HepG2 (cell line): ENCODE data around the gene SLC7A4. TPM values are rescaled to one million over a fixed set of nuclear protein-coding genes. Genes with fewer than 3 reads are reported as not detected.

ENCODE experiments used
- ATAC-seq: fragments of 200-7000 bp; cut with Tn5 transposase; 3 replicates; pipeline ENCODE4 v1.9.1; 2020; ENCODE audit warnings: mild to moderate bottlenecking, moderate library complexity
- BruUV-seq: library from RNA; stranded (reverse); fragments of 400-500 nt; replicated peaks from 2 replicates; lab custom pipeline; 2021; lab: Mats Ljungman, UMichigan
- CTCF ChIA-PET: fragments of 300-600 bp; formaldehyde crosslinking; extraction: SDS; loops from one replicate; lab custom pipeline; 2021; ENCODE audit warnings: low total read pairs, inconsistent platforms, low intra/inter-chr PET ratio; lab: Yijun Ruan, JAX
- POLR2A ChIA-PET: fragments of 350-600 bp; sonication (Branson Sonifier 250); formaldehyde crosslinking; loops from one replicate; lab custom pipeline; 2020; ENCODE audit warnings: antibody characterized with exemption, inconsistent platforms; lab: Yijun Ruan, JAX
- DNase-seq: peaks from one replicate; pipeline ENCODE4 v3.0.0-alpha.2; 2015; ENCODE audit warnings: low spot score
- FAIRE-seq: peaks from 3 replicates; lab custom pipeline; 2011; peaks lifted over from hg19 to GRCh38; lab: Jason Lieb, UNC
- H2AFZ ChIP-seq: one replicate; pipeline ENCODE4 v1.6.1; 2011; ENCODE audit warnings: low read length, inconsistent platforms
- H3K27ac ChIP-seq: fragments of 300-600 bp; 3 replicates; pipeline ENCODE4 v1.8.0; 2011; ENCODE audit warnings: mixed run types, mild to moderate bottlenecking, mixed read lengths, low read length, inconsistent platforms; ENCODE audit not compliant: insufficient read depth; ENCODE audit errors: extremely low read length
- H3K27me3 ChIP-seq, 2 experiments: fragments of 200-600 bp in 1 of 2; 2 replicates in 1 of 2; 3 replicates in 1 of 2; pipeline versions ENCODE4 v1.6.0 to v1.8.0; 2011; ENCODE audit warnings: low read length in 2 of 2, mild to moderate bottlenecking in 2 of 2, moderate library complexity in 2 of 2, inconsistent platforms in 1 of 2; ENCODE audit not compliant: insufficient read depth in 2 of 2, control insufficient read depth in 1 of 2
- H3K36me3 ChIP-seq, 2 experiments: fragments of 200-600 bp in 1 of 2; replicated peaks in 1 of 2; 2 replicates in 1 of 2; 3 replicates in 1 of 2; pipeline versions ENCODE4 v1.5.1 to v1.8.0; 2011; ENCODE audit warnings: low read length in 2 of 2, inconsistent platforms in 1 of 2; ENCODE audit not compliant: insufficient read depth in 2 of 2, control insufficient read depth in 1 of 2
- H3K4me1 ChIP-seq: 2 replicates; pipeline ENCODE4 v1.5.1; 2012; ENCODE audit warnings: low read length, inconsistent platforms; ENCODE audit not compliant: insufficient read depth
- H3K4me2 ChIP-seq: 2 replicates; pipeline ENCODE4 v1.6.0; 2011; ENCODE audit warnings: low read depth, low read length, inconsistent platforms
- H3K4me3 ChIP-seq, 3 experiments: fragments of 200-600 bp in 1 of 3; sonication (generic), shearing (Covaris generic) in 1 of 3; replicated peaks in 1 of 3; 2 replicates each; pipeline ENCODE4 v1.5.1; 2011 to 2016; ENCODE audit warnings: low read length in 3 of 3, inconsistent platforms in 2 of 3, low read depth in 2 of 3, mild to moderate bottlenecking in 2 of 3, control low read depth in 1 of 3, mixed read lengths in 1 of 3; ENCODE audit not compliant: insufficient read depth in 1 of 3
- H3K79me2 ChIP-seq: one replicate; pipeline ENCODE4 v1.6.1; 2011; ENCODE audit warnings: low read length, inconsistent platforms; ENCODE audit not compliant: insufficient read depth
- H3K9ac ChIP-seq: 2 replicates; pipeline ENCODE4 v1.6.0; 2011; ENCODE audit warnings: mild to moderate bottlenecking, low read depth, low read length, inconsistent platforms; ENCODE audit not compliant: insufficient read depth
- H3K9me3 ChIP-seq: 2 replicates; pipeline ENCODE4 v1.5.1; 2012; ENCODE audit warnings: mild to moderate bottlenecking, low read length
- H4K20me1 ChIP-seq: 2 replicates; pipeline ENCODE4 v1.6.0; 2011; ENCODE audit warnings: inconsistent platforms, mild to moderate bottlenecking, low read length, moderate library complexity; ENCODE audit not compliant: insufficient read depth
- AGO2 ChIP-seq: fragments of 200-400 bp; formaldehyde crosslinking; optimal IDR thresholded peaks from 2 replicates; pipeline ENCODE3; 2017; ENCODE audit warnings: mild to moderate bottlenecking, low read depth, low read length, moderate library complexity
- CERS6 ChIP-seq: sonication (generic); formaldehyde crosslinking; IDR thresholded peaks from 2 replicates; pipeline ENCODE4 v1.5.0; 2020; ENCODE audit warnings: missing genetic modification reagents
- DMAP1 ChIP-seq: IDR thresholded peaks from 2 replicates; pipeline ENCODE4 v1.6.1; 2016
- E2F5 ChIP-seq: sonication (generic); formaldehyde crosslinking; conservative IDR thresholded peaks from 2 replicates; pipeline ENCODE4 v1.4.0; 2020; ENCODE audit warnings: missing genetic modification reagents
- EZH2 ChIP-seq: conservative IDR thresholded peaks from 2 replicates; pipeline ENCODE4 v1.6.1; 2012; ENCODE audit warnings: mild to moderate bottlenecking, low read depth, low read length, moderate library complexity
- HCFC1 ChIP-seq: fragments of 150-350 bp; IDR thresholded peaks from 2 replicates; pipeline ENCODE4 v1.6.1; 2014; ENCODE audit warnings: low read depth, low read length
- JUN ChIP-seq: sonication (generic); formaldehyde crosslinking; IDR thresholded peaks from 2 replicates; pipeline ENCODE4 v1.4.0; 2020; ENCODE audit warnings: mild to moderate bottlenecking, missing genetic modification reagents
- KLF15 ChIP-seq: sonication (generic); formaldehyde crosslinking; IDR thresholded peaks from 2 replicates; pipeline ENCODE4 v1.8.1; 2023; ENCODE audit warnings: borderline replicate concordance, mild to moderate bottlenecking, inconsistent platforms, missing genetic modification reagents, mixed read lengths
- LRRFIP1 ChIP-seq: sonication (generic); formaldehyde crosslinking; conservative IDR thresholded peaks from 2 replicates; pipeline ENCODE4 v1.4.0; 2020; ENCODE audit warnings: missing genetic modification reagents
- NR2F6 ChIP-seq, 2 experiments: IDR thresholded peaks; 2 replicates each; pipeline ENCODE4 v1.6.1; 2016; ENCODE audit warnings: antibody characterized with exemption in 1 of 2, mild to moderate bottlenecking in 1 of 2
- PBX2 ChIP-seq: IDR thresholded peaks from 2 replicates; pipeline ENCODE4 v1.6.1; 2016; ENCODE audit warnings: control low read depth
- SALL1 ChIP-seq: sonication (generic); formaldehyde crosslinking; IDR thresholded peaks from 2 replicates; pipeline ENCODE4 v1.8.0; 2022; ENCODE audit warnings: mild to moderate bottlenecking, missing genetic modification reagents
- SOX13 ChIP-seq, 3 experiments: fragments of 450-650 bp in 1 of 3; sonication (generic) in 1 of 3; formaldehyde crosslinking in 1 of 3; IDR thresholded peaks in 2 of 3; conservative IDR thresholded peaks in 1 of 3; 2 replicates each; pipeline versions ENCODE4 v1.5.0 to v1.6.1; 2016 to 2020; ENCODE audit warnings: antibody characterized with exemption in 1 of 3, mild to moderate bottlenecking in 1 of 3, missing compliant biosample characterization in 1 of 3, missing genetic modification reagents in 1 of 3, moderate library complexity in 1 of 3
- ZKSCAN8 ChIP-seq: IDR thresholded peaks from 2 replicates; pipeline ENCODE4 v1.6.1; 2016; ENCODE audit warnings: borderline replicate concordance, missing genetic modification reagents, missing compliant biosample characterization
- ZNF503 ChIP-seq: sonication (generic); formaldehyde crosslinking; IDR thresholded peaks from 2 replicates; pipeline ENCODE4 v1.4.0; 2020; ENCODE audit warnings: missing genetic modification reagents
- WGBS: methylation state at CpG from one replicate; pipeline ENCODE4 v1.1.6; 2017; ENCODE audit warnings: low lambda C conversion rate; 5-methylcytosine and 5-hydroxymethylcytosine counted together
- in situ Hi-C: cut with HindIII; loops from 2 replicates; pipeline ENCODE4 v1.10.0; 2017; ENCODE audit warnings: low pct_unique_long_range_greater_than_20kb; ENCODE audit not compliant: extremely low pct_ligation_motif_present
- intact Hi-C: fragments of 100-400 bp; cut with micrococcal nuclease; formaldehyde crosslinking; loops from one replicate; pipeline ENCODE4 v1.10.0; 2022; ENCODE audit not compliant: unreplicated experiment
- polyA plus RNA-seq, 8 experiments: library from polyadenylated mRNA; depleted of rRNA in 3 of 8; stranded (reverse) in 7 of 8; unstranded in 1 of 8; fragments of >200 nt; fragmentation: Illumina TruSeq in 4 of 8; extraction: Trizol in 4 of 8; gene quantifications; 2 replicates each; pipeline versions ENCODE4 v1.2.1 to v1.2.3, GENCODE V29; 2011 to 2016; ENCODE audit warnings: low read depth in 4 of 8, missing spikeins in 1 of 8, mixed read lengths in 1 of 8; ENCODE audit not compliant: insufficient read depth in 1 of 8
- total RNA-seq, 5 experiments: library from RNA; depleted of rRNA; stranded (reverse); fragments of >200 nt; fragmentation: Illumina TruSeq; extraction: Trizol; gene quantifications; 2 replicates each; pipeline ENCODE4 v1.2.3, GENCODE V29; 2016; ENCODE audit warnings: low read depth in 1 of 5

Gene SLC7A4
- total and polyA plus RNA-seq, 2 of the 13 experiments (the other 11 are each of a cell fraction or from before 2014, with no cell fraction given): not detected

GRCh38 chr22:21001601-21002325 lies 30.6 kb downstream of the SLC7A4 start, which contains the start of gene THAP7:
TSS of gene THAP7 (minus strand) at chr22:21002118. CDS start at chr22:21001911, 207 bp downstream.
- Histone ChIP-seq H2AFZ (no peak within 1 kb of the TSS), H4K20me1 (0 out of 2 replicates have a peak, but pooled peaks cover 2% of the 10 kb centered on the region), H3K4me1 (peaks cover 30% of the 10 kb centered on the region), H3K4me2 (peak within 1 kb of the TSS; percentile 95), H3K36me3 (peaks cover 8 to 26% of the 10 kb centered on the region in 2 experiments; a peak in 4 of 5 replicates), H3K9me3 (no peaks in the 10 kb centered on the region), H3K79me2 (peaks cover 18% of the 10 kb centered on the region), H3K27ac (peak within 1 kb of the TSS; percentile 94), H3K4me3 (peak within 1 kb of the TSS; percentile 70 to 89 (median 86)), H3K27me3 (no peaks in the 10 kb centered on the region), H3K9ac (peak within 1 kb of the TSS; percentile 84)
- POLR2A ChIA-PET: interaction anchor here (0.7 to 3.4 kb wide), 11 partner anchors 11 to 224 kb away, joined by 3 to 45 read pairs (median 8); partner anchors contain the start of genes CRKL, LZTR1 and P2RX6
- intact Hi-C loops: loop anchor here (2.0 kb wide), 1 partner anchor 39 kb away; no protein-coding TSS in a partner anchor
- CTCF ChIA-PET: no interaction called here
- in situ Hi-C loops: no loop called here
- TSS peak; percentile 84 for BruUV-seq
- ATAC-seq: peak; percentile 92
- 1% methylated on average over 51 of the region's 83 CpGs for WGBS
- FAIRE-seq: peak; percentile 28
- DNase-seq: peak; percentile 90
- TF ChIP-seq LRRFIP1 (no peak), DMAP1 (CRISPR knock-in tag) (peak; percentile 83; the same call in 1 of the 2 replicates), JUN (CRISPR knock-in tag) (no peak), E2F5 (peak; percentile 84), SOX13 (IDR thresholded peaks at IDR 0.05) (no peak; the same call in 1 of the 2 replicates), SOX13 (CRISPR knock-in tag; conservative IDR thresholded peaks at IDR 0.05 in 1 of 2, IDR thresholded peaks at IDR 0.05 in 1 of 2) (peak in 1 of 2 experiments; percentile 9; a peak in 1 of 4 replicates), PBX2 (CRISPR knock-in tag) (no peak), EZH2 (no peak), SALL1 (CRISPR knock-in tag) (peak; percentile 85), ZNF503 (0 out of 2 replicates have a peak, but pooled peaks have one; percentile 41), HCFC1 (no peak; the same call in 1 of the 2 replicates), AGO2 (peak; percentile 75), KLF15 (CRISPR knock-in tag) (peak; percentile 88; the same call in 1 of the 2 replicates), CERS6 (CRISPR knock-in tag) (no peak), NR2F6 (IDR thresholded peaks at IDR 0.05) (no peak), NR2F6 (CRISPR knock-in tag; IDR thresholded peaks at IDR 0.05) (peak; percentile 36), ZKSCAN8 (CRISPR knock-in tag) (no peak)
